Fibroblast of peridontal ligament (primary cell): ENCODE measurements around the gene HOXC9.

Experiments used
- DNase-seq: peaks from one replicate; pipeline ENCODE4 v3.0.0-alpha.2; 2010; ENCODE audit errors: extremely low read depth

Gene HOXC9

GRCh38 chr12:53988541-53989226 is 11.3 kb upstream of the HOXC9 start:
- DNase-seq, result no peak

DNA sequence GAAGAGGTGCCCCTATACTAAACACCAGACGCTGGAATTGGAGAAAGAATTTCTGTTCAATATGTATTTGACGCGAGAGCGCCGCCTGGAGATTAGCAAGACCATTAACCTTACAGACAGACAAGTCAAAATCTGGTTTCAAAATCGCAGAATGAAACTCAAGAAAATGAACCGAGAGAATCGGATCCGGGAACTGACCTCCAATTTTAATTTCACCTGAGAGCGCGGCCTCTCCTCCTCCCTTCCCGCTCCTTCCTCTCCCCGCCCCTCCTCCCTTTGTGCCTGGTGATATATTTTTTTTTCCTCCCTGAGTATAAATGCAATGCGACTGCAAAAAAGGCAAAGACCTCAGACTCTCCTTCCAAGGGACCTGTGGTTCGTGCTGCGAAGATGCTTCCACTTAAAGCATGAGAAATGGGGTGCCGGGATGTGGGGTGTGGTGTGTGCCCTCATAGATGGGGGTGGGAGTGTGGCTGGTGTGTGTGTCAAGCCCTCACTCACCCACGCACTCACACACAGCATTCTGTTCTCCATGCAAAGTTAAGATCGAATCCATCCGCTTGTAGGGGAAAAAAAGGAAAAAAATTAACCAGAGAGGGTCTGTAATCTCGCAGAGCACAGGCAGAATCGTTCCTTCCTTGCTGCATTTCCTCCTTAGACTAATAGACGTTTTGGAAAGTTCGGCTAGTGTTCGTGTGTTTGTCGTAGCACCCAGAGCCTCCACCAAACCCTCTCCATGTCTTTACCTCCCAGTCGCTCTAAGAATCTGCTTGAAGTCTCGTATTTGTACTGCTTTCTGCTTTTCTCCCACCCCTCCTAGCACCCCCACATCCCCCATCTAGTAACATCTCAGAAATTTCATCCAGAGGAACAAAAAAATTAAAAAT is 10.5 kb upstream of the HOXC9 start:
- DNase-seq, result peak; percentile 15

GRCh38 chr12:53990311-53991076 is 9.5 kb upstream of the HOXC9 start:
- no peak for DNase-seq

DNA sequence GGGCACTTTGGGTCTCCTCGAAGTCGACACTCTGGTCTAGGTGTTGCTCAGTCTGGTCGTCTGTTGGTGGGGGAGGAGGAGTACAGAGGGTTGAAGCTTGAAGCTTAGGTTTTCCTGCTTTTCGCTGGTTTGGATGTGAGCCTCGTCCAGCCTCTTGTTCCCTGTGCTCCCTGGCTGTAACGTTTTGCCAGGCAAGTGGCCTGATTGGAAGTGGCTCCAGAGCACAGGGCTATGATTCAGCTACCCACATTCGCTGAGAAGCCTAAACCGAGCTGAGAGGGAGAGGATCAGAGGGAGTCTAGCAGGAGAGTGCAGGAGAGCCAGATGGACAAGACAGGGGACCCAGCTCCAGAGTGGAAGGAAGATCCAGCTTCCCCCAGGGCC is 8.9 kb upstream of the HOXC9 start:
- DNase-seq, result no peak

GRCh38 chr12:53992377-53992889 is 7.5 kb upstream of the HOXC9 start:
- no peak for DNase-seq

- DNase-seq, result no peak
Observed at GRCh38 chr12:53993162-53994008, 6.6 kb upstream of the HOXC9 start.

GRCh38 chr12:53994009-53994263 is 6.0 kb upstream of the HOXC9 start:
- DNase-seq, result no peak

GRCh38 chr12:53994264-53995001 is 5.5 kb upstream of the HOXC9 start:
- no peak for DNase-seq

DNA sequence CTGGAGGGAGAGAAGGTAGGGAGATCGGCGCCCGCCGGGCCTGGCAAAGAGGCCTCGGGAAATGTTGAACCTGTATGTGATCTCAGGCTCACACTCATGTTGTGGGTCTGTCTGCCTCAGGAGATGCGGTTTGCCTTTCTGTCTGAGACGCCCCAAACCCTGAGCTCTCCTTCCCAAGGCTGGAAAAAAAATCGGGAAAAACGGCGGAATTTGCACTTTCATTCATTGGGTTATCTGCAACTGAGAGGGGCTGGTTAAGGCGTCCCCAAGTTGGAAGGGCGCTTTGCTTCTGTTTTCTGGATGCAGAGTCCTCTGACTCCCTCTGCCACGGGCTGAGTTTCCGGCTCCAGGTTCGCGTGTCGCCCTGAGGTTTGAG is 5.0 kb upstream of the HOXC9 start:
- no peak for DNase-seq

DNA sequence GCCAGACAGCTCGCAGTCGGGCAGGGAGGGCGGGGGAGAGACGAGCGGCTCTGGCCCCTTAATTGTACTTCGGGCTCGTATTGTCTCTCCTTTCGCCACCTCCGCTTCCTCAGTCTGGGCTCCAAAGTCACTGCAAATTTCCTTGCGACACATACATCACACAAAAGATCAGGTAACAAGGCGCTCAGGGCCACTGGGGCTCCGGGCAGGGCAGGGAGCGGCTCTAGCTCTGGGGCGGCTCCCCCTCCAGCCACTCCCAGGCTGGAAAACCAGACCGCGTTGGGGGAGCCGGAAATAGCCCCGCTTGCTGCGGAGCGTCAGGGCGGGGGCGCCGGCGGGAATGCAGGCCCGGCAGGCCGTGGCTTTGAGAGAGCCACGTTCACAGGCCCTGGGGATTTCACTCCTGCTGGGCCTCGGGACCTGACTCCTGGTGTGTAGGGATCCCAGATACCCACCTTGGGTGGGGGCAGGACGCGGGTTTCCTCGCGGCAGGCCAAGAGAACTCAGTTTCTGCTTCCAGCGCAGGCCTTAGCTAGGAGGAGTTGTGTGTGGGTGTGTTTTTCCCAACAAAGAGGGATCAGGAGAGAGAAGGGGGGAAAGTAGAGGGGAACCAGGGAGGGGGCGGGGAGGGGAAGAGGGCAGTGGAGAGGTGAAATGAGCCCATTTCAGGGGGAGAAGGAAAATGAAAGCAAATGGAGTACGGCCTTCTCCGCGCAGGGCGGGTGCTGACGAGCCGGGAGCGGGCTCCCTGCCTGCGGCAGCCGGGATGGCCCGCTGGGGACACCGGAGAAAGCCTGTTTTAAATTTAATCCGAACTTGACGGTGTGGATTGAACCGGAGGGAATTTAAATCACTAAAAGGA is 4.4 kb upstream of the HOXC9 start:
- DNase-seq, result no peak

- DNase-seq, result no peak
Observed at GRCh38 chr12:53996240-53997203, 3.4 kb upstream of the HOXC9 start.

GRCh38 chr12:53997204-53998109 is 2.5 kb upstream of the HOXC9 start:
- DNase-seq, result no peak

GRCh38 chr12:53998110-53998899 is 1.7 kb upstream of the HOXC9 start:
- DNase-seq, result no peak

GRCh38 chr12:53998900-53999236 is 1.1 kb upstream of the HOXC9 start:
- no peak for DNase-seq

DNA sequence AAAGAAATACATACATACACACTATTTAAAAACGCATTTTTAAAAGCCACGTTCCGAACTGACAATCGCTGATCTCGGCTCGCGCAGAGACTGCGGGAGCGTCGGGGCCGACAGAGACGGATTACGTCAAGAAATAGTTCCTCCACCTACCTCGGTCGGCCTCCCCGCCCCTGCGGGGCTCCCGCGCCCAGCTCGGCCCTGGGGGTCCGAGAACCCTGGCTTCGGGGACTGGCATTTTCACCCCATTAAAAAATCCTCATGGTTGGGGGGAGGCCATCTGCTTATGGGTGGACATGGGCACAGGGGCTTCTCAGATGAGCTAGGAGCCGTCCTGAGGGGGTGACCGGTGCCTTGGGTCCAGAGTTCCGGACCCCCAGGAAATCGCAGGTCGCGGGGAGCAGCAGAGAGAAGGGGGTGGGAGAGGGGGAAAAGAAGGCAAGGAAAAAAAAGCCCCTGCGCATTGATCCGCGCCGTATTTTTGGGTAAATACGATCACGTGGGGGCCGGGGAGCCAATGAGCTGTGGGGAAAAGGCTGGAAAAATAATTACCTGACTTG is 324 bp upstream of the HOXC9 start:
- no peak for DNase-seq

DNA sequence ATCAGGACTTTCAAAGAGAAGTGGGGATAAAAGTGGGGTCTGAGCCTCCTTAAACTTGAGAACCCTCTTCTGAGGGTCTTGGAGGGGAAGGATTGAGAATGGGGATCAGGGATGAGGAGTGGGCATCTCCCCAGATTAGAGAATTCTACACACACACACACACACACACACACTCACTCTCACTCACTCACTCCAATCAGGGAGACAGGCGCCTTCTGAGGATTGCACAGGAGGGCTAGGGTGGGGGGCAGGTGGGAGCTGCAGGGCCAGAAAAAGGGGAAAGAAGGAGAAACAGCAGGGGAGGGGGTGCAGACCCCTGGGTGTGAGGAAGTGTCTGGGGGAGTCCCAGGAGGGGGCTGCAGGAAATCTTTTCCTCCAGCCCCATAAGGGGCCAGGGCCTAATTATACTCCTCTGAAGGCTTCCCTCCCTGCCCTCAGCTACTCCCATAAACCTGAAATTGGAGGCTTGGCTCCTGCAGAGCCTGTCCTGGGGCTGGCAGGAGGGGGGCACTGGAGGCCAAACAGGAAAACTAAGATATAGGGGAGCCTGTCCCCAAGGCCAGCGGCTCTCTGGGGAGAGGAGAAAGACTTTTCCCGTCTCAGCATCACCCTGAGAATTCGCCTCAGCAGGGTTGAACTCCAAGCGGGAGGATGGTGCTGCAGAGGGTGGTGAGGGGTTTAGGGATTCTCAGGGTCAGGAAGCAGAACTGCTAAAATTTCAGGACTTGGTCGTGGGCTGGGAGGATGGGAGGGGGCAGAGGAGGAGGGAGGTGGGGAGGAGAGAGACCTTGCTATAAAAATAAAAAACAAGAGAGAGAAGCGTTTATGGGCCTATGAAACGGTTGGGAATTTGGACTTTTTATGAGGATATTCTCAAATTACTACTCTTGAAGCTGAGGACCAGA is 1.6 kb downstream of the HOXC9 start:
- DNase-seq, result no peak
